ENCODE data around the gene IZUMO1R.
"Not testable (repeated sequence)": the region's sequence is repeated elsewhere in the genome, so short reads cannot be mapped to it uniquely, and the experiment has no call there.

IZUMO1R gene

DNA sequence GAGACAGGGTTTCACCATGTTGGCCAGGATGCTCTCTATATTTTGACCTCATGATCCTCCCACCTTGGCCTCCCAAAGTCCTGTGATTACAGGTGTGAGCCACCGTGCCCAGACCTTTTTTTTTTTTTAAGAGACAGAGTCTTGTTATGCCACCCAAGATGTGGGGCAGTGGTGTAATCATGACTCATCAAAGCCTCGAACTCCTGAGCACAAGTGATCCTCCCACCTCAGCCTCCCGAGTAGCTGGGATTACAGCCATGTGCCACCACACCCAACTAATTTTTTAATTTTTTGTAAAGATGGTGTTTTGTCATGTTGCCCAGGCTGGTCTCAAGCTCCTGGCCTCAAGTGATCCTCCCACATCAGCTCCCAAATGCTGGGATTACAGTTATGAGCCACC lies 37.9 kb downstream of the IZUMO1R start:
- TF ChIP-seq, protein P1, sequence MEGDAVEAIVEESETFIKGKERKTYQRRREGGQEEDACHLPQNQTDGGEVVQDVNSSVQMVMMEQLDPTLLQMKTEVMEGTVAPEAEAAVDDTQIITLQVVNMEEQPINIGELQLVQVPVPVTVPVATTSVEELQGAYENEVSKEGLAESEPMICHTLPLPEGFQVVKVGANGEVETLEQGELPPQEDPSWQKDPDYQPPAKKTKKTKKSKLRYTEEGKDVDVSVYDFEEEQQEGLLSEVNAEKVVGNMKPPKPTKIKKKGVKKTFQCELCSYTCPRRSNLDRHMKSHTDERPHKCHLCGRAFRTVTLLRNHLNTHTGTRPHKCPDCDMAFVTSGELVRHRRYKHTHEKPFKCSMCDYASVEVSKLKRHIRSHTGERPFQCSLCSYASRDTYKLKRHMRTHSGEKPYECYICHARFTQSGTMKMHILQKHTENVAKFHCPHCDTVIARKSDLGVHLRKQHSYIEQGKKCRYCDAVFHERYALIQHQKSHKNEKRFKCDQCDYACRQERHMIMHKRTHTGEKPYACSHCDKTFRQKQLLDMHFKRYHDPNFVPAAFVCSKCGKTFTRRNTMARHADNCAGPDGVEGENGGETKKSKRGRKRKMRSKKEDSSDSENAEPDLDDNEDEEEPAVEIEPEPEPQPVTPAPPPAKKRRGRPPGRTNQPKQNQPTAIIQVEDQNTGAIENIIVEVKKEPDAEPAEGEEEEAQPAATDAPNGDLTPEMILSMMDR (IDR thresholded peaks at IDR 0.05), result no peak
- no peaks in the 10 kb centered on the region for H3K27me3 ChIP-seq
- no peaks in the 10 kb centered on the region for H3K36me3 ChIP-seq
- H3K9me3 ChIP-seq, result no peaks in the 10 kb centered on the region
- no peak overlapping the region for H3K27ac ChIP-seq
- no peak overlapping the region for H3K4me3 ChIP-seq
- no peak for DNase-seq
- no peaks in the 10 kb centered on the region for H3K4me1 ChIP-seq
- intact Hi-C loops (cut with DNase I; ENCODE audit: low total_unique reads), result no loop called here

DNA sequence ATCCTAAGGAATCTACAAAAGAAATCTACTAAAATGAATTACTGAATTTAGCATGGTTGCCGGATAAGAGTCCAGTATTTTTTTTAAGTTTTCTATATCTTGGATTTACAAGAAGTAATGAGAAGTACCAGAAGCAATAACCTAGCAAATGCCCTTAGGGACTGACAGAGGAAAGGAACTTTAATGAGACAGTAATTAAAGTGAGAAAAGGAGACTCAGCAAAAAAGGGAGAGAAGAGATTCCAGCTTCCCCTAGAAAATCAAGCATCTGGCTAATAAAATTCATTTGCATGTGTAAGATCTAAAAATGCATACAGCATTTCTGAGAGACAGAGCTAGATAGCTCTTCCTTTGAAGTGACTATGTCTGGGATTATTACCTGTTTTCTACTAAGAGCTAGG lies 39.1 kb downstream of the IZUMO1R start:
- no peaks in the 10 kb centered on the region for H3K27me3 ChIP-seq
- intact Hi-C loops (cut with DNase I; ENCODE audit: low total_unique reads), result no loop called here
- TF ChIP-seq, protein P1 (IDR thresholded peaks at IDR 0.05), result no peak

GRCh38 chr11:94346311-94346710 lies 41.9 kb downstream of the IZUMO1R start:
- not testable (repeated sequence) for H3K27ac ChIP-seq

More for the DNA sequence above, 39.1 kb downstream of the IZUMO1R start:
- no peak for DNase-seq
- H3K36me3 ChIP-seq, result no peaks in the 10 kb centered on the region
- H3K4me3 ChIP-seq, result no peak overlapping the region
- H3K4me1 ChIP-seq, result no peaks in the 10 kb centered on the region
- no peak overlapping the region for H3K27ac ChIP-seq
- no peaks in the 10 kb centered on the region for H3K9me3 ChIP-seq

DNA sequence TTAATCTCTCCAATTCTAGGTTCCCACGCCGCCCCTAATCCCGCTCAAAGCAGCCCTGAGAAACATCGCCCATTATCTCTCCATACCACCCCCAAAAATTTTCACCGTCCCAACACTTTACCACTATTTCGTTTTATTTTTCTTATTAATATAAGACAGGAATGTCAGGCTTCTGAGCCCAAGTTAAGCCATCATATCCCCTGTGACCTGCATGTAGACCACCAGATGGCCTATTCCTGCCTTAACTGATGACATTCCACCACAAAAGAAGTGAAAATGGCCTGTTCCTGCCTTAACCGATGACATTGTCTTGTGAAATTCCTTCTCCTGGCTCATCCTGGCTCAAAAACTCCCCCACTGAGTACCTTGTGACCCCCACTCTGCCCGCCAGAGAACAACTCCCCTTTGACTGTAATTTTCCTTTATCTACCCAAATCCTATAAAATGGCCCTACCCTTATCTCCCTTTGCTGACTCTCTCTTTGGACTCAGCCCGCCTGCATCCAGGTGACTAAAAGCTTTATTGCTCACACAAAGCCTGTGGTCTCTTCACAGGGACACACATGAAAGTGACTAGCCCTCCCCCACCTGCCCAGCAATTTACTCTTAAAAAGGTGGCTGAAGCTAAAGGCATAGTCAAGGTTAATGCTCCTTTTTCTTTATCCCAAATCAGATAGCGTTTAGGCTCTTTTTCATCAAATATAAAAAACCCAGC lies 46.6 kb downstream of the IZUMO1R start:
- not testable (repeated sequence) for H3K27ac ChIP-seq

More at GRCh38 chr11:94346311-94346710, 41.9 kb downstream of the IZUMO1R start:
- H3K27me3 ChIP-seq; H3K9me3 ChIP-seq; H3K4me1 ChIP-seq; intact Hi-C loops (cut with DNase I; ENCODE audit: low total_unique reads); DNase-seq; H3K36me3 ChIP-seq; H3K4me3 ChIP-seq: not testable (repeated sequence)

More for the DNA sequence above, 46.6 kb downstream of the IZUMO1R start:
- H3K4me1 ChIP-seq; intact Hi-C loops (cut with DNase I; ENCODE audit: low total_unique reads); H3K9me3 ChIP-seq; H3K4me3 ChIP-seq; H3K36me3 ChIP-seq; DNase-seq; H3K27me3 ChIP-seq: not testable (repeated sequence)

Data from tibial artery (tissue), 4 donors.